ENCODE measurements around the gene C1QTNF1.

DNA sequence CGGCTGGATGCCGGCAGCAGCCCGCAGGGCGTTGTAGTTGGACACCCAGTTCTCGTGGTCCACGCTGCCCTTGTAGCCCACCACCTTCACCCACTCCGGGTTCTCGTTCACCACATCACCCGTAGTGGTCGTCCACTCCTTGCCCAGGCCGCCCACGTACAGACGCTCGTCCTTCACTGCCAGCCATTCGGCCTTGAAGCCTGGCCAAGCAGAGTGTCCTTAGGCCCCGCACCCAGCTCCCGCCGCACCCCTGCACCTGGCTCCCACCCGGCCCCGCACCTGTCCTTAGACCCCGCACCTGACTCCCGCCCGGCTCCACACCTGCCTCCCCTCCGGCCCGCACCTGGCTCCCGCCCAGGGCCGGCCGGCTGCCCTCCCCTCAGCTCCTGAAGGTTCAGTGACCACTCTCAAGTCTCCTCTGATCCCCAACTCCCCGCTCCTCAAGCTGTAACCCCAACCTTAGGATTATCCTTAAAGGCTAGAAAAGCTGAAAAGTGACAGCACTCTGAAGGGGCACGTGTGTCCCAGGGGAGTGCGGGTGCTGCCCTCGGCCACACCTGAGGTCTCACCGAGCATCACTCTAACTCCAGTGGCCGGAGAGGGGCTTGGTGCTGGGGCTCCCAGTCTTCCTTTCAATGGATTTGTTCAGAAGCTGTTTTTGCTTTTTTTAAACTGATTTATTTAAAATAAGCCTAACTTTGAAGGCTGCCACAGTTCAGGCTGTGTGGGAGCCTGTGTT is 28.8 kb upstream of the C1QTNF1 start:
- TF ChIP-seq, protein P1, sequence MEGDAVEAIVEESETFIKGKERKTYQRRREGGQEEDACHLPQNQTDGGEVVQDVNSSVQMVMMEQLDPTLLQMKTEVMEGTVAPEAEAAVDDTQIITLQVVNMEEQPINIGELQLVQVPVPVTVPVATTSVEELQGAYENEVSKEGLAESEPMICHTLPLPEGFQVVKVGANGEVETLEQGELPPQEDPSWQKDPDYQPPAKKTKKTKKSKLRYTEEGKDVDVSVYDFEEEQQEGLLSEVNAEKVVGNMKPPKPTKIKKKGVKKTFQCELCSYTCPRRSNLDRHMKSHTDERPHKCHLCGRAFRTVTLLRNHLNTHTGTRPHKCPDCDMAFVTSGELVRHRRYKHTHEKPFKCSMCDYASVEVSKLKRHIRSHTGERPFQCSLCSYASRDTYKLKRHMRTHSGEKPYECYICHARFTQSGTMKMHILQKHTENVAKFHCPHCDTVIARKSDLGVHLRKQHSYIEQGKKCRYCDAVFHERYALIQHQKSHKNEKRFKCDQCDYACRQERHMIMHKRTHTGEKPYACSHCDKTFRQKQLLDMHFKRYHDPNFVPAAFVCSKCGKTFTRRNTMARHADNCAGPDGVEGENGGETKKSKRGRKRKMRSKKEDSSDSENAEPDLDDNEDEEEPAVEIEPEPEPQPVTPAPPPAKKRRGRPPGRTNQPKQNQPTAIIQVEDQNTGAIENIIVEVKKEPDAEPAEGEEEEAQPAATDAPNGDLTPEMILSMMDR (IDR thresholded peaks at IDR 0.05; ENCODE audit: insufficient read depth, low read length): no peak
- no peak for TF ChIP-seq POLR2AphosphoS5 (IDR thresholded peaks at IDR 0.05; ENCODE audit: low read depth)
